ENCODE results near the gene TTYH3. TPM values are rescaled to one million over a fixed set of nuclear protein-coding genes. Genes with fewer than 3 reads are reported as not detected.

TTYH3 gene
- total and polyA plus RNA-seq, 9 of the 15 experiments (the other 6 are each of a cell fraction or from before 2014, with no cell fraction given): 0.01 to 5.5 (median 1.1) TPM

GRCh38 chr7:2605608-2606538 is 25.9 kb upstream of the TTYH3 start:
- POLR2A ChIA-PET: interaction anchor here (0.8 to 1.1 kb wide), 2 partner anchors 9 to 19 kb away, joined by 4 to 7 read pairs; no protein-coding TSS in a partner anchor
- CTCF ChIA-PET (ENCODE audit: low intra/inter-chr PET ratio): no interaction called here
- Histone ChIP-seq H3K9me3 (replicated peaks; ENCODE audit: control insufficient read depth, insufficient read depth, low read depth, low read length) (no peaks in the 10 kb centered on the region), H4K20me1 (replicated peaks; ENCODE audit: control insufficient read depth, insufficient read depth, low read length) (peaks cover 6% of the 10 kb centered on the region), H3K4me2 (ENCODE audit: insufficient read depth, low read length) (no peak overlapping the region), H3K36me3 (ENCODE audit: control insufficient read depth, insufficient read depth, low read length) (peaks cover 3% of the 10 kb centered on the region; the same call in 1 of the 3 replicates), H3K9ac (ENCODE audit: insufficient read depth in 1 of 2, low read depth in 2 of 2, low read length in 2 of 2) (peak overlapping the region in 1 of 2 experiments; percentile 35; a peak in 1 of 4 replicates), H3K79me2 (ENCODE audit: control insufficient read depth, insufficient read depth, low read length) (no peaks in the 10 kb centered on the region), H3K27me3 (ENCODE audit: control insufficient read depth in 2 of 2, insufficient read depth in 2 of 2, low read length in 2 of 2) (no peaks in the 10 kb centered on the region), H3K9me1 (ENCODE audit: control insufficient read depth, insufficient read depth, low read length) (no peaks in the 10 kb centered on the region), H3K4me3 (no peak overlapping the region), H3K4me1 (replicated peaks in 1 of 2; ENCODE audit: control insufficient read depth in 2 of 2, insufficient read depth in 2 of 2, low read length in 2 of 2) (peaks cover 0 to 41% of the 10 kb centered on the region in 2 experiments; a peak in 2 of 5 replicates), H2AFZ (ENCODE audit: low read depth, low read length) (no peak overlapping the region), H3K27ac (ENCODE audit: extremely low read depth, low read depth, low read length) (no peak overlapping the region)
- no peak for TF ChIP-seq PRPF4 (IDR thresholded peaks at IDR 0.05; ENCODE audit: insufficient read depth, low read depth, low read length, poor library complexity, severe bottlenecking)
- no peak for TF ChIP-seq ZNF830 (CRISPR knock-in tag; IDR thresholded peaks at IDR 0.05)
- TF ChIP-seq, protein P1, sequence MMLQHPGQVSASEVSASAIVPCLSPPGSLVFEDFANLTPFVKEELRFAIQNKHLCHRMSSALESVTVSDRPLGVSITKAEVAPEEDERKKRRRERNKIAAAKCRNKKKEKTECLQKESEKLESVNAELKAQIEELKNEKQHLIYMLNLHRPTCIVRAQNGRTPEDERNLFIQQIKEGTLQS (IDR thresholded peaks at IDR 0.05): no peak
- TF ChIP-seq, protein P1 (CRISPR knock-in tag; conservative IDR thresholded peaks at IDR 0.05): no peak
- no peak for TF ChIP-seq TRIM28 (IDR thresholded peaks at IDR 0.05)
- no peak for TF ChIP-seq SMARCA5 (IDR thresholded peaks at IDR 0.05)
- TF ChIP-seq STAT5A (IDR thresholded peaks at IDR 0.05; ENCODE audit: borderline replicate concordance, low read length): no peak
- no peak for TF ChIP-seq CREBBP (IDR thresholded peaks at IDR 0.05; ENCODE audit: low read depth, low read length)
- no peak for TF ChIP-seq RBFOX2 (IDR thresholded peaks at IDR 0.05; ENCODE audit: low read depth, low read length)
- no peak for TF ChIP-seq NUFIP1 (IDR thresholded peaks at IDR 0.05; ENCODE audit: partially characterized antibody)
- no peak for TF ChIP-seq SRSF7 (optimal IDR thresholded peaks at IDR 0.05; ENCODE audit: low read depth, low read length)
- TF ChIP-seq, protein P2, sequence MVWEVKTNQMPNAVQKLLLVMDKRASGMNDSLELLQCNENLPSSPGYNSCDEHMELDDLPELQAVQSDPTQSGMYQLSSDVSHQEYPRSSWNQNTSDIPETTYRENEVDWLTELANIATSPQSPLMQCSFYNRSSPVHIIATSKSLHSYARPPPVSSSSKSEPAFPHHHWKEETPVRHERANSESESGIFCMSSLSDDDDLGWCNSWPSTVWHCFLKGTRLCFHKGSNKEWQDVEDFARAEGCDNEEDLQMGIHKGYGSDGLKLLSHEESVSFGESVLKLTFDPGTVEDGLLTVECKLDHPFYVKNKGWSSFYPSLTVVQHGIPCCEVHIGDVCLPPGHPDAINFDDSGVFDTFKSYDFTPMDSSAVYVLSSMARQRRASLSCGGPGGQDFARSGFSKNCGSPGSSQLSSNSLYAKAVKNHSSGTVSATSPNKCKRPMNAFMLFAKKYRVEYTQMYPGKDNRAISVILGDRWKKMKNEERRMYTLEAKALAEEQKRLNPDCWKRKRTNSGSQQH (CRISPR knock-in tag; IDR thresholded peaks at IDR 0.05): no peak
- no peak for TF ChIP-seq MYBL2 (IDR thresholded peaks at IDR 0.05; ENCODE audit: low read depth)
- TF ChIP-seq MYBL2 (CRISPR knock-in tag; IDR thresholded peaks at IDR 0.05; ENCODE audit: borderline replicate concordance): no peak
- TF ChIP-seq ELK3 (CRISPR knock-in tag; IDR thresholded peaks at IDR 0.05): no peak
- no peak for TF ChIP-seq DIDO1 (tag; IDR thresholded peaks at IDR 0.05; ENCODE audit: low read depth)
- no peak for TF ChIP-seq BACH1 (tag; IDR thresholded peaks at IDR 0.05)
- FAIRE-seq: no peak
- BruUV-seq (replicated peaks): no TSS peak
- DNase-seq (ENCODE audit: extremely low read depth in 1 of 4, low spot score in 3 of 4): no peak
- 70% methylated on average over 30 of the region's 38 CpGs for WGBS (ENCODE audit: insufficient coverage, low coverage, missing lambda C conversion rate)
- in situ Hi-C loops (cut with MboI) (no loop called here), intact Hi-C loops (cut with micrococcal nuclease) (no loop called here)
- ATAC-seq: no peak
